GM10248 (cell line): ENCODE results near the gene STUB1.

Experiments used
- CTCF ChIA-PET: fragments of 300-600 bp; sonication (Branson Sonifier 250); formaldehyde crosslinking; extraction: SDS; loops from one replicate; lab custom pipeline; 2021; ENCODE audit warnings: antibody characterized with exemption; lab: Yijun Ruan, JAX
- POLR2A ChIA-PET: fragments of 350-650 bp; sonication (Branson Sonifier 250); formaldehyde crosslinking; extraction: SDS; loops from one replicate; lab custom pipeline; 2020; ENCODE audit warnings: antibody characterized with exemption; lab: Yijun Ruan, JAX
- DNase-seq: peaks from one replicate; pipeline ENCODE4 v3.0.0; 2012; ENCODE audit errors: extremely low spot score
- TF ChIP-seq, protein P1 (sequence below): IDR thresholded peaks from 2 replicates; pipeline ENCODE4 v1.5.1; 2012; ENCODE audit warnings: mild to moderate bottlenecking, low read depth; ENCODE audit errors: extremely low read depth, missing control alignments, control extremely low read depth

Gene STUB1

DNA sequence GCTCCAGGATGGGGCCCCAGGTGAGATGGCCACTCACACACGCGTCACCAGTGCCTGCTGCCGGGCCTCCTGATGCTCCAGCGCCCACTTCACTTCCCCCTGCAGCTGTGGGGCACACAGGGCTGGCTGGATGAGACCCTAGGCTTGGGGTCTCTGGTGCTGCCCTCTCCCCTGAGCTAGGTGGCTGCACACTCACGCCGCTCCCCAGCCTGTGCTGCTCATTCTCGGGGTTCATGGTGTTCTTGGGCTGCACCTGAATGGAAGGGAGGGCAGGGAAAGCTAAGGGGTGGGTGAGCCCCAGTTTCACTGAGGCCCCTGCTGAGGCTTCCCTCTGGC lies 44.8 kb downstream of the STUB1 start:
- CTCF ChIA-PET, result interaction anchor here (1.3 to 8.0 kb wide), 5 partner anchors 10 to 61 kb away, joined by 3 to 59 read pairs (median 12); partner anchors contain the start of genes CIAO3 and METRN
- DNase-seq, result no peak
- POLR2A ChIA-PET, result interaction anchor here (0.5 kb wide), 1 partner anchor 224 kb away, joined by 3 read pairs; no protein-coding TSS in a partner anchor
- TF ChIP-seq, protein P1, sequence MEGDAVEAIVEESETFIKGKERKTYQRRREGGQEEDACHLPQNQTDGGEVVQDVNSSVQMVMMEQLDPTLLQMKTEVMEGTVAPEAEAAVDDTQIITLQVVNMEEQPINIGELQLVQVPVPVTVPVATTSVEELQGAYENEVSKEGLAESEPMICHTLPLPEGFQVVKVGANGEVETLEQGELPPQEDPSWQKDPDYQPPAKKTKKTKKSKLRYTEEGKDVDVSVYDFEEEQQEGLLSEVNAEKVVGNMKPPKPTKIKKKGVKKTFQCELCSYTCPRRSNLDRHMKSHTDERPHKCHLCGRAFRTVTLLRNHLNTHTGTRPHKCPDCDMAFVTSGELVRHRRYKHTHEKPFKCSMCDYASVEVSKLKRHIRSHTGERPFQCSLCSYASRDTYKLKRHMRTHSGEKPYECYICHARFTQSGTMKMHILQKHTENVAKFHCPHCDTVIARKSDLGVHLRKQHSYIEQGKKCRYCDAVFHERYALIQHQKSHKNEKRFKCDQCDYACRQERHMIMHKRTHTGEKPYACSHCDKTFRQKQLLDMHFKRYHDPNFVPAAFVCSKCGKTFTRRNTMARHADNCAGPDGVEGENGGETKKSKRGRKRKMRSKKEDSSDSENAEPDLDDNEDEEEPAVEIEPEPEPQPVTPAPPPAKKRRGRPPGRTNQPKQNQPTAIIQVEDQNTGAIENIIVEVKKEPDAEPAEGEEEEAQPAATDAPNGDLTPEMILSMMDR, result no peak

DNA sequence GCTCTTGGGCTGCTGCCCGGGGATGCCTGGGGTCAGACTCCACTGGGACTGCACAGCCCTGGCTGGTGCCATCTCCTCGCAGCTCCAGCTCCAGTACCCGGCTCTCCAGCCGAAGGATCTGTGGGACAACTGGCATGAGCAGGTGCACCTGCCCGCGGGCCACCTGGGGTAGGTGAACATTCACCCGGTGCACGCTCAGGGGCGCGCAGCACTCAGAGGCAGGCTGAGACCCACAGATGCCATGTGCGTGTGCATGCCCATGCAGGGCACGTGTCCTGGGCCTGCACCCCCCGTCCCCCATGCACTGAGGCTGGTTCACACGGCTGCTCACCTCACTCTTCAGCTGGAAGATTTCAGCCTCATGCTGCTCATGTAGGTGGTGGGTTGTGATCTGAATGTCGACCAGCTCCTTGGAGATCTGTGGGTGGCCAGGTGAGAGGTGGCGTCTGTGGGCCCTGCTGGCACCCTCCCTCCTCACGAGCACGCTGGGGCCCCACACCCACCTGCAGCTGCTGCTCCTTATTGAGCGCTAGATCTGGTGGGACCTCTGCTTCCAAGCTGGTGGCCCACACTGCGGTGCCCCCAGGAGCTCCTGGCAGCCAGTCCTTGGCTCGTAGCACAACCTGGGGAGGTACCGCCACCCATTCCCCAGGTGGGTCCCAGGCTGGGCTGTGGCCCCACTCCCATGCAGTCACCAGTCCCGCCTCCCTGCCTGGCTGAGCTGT lies 45.4 kb downstream of the STUB1 start:
- CTCF ChIA-PET, result interaction anchor here (0.6 to 8.0 kb wide), 5 partner anchors 10 to 60 kb away, joined by 3 to 59 read pairs (median 12); partner anchors contain the start of genes CIAO3 and METRN
- TF ChIP-seq, protein P1, result no peak
- no peak for DNase-seq
- POLR2A ChIA-PET, result no interaction called here

DNA sequence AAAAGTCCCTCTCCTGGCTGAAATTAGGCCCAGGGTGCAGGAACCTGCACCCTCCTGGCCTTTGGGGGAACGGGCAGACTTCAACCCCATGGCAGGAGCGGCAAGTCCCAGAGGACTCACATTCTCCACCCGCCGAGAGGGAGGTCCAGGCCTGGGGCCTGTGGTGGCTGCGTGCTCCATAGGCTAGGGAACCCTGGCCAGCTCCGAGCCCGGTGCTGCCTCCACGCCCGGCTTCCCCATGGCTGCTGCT lies 45.9 kb downstream of the STUB1 start:
- DNase-seq, result no peak
- TF ChIP-seq, protein P1, result no peak
- ChIA-PET CTCF (interaction anchor here (0.6 to 8.0 kb wide), 5 partner anchors 11 to 59 kb away, joined by 3 to 59 read pairs (median 12); partner anchors contain the start of genes CIAO3 and METRN), POLR2A (interaction anchor here (1.2 kb wide), 1 partner anchor 10 kb away, joined by 5 read pairs; no protein-coding TSS in a partner anchor)

DNA sequence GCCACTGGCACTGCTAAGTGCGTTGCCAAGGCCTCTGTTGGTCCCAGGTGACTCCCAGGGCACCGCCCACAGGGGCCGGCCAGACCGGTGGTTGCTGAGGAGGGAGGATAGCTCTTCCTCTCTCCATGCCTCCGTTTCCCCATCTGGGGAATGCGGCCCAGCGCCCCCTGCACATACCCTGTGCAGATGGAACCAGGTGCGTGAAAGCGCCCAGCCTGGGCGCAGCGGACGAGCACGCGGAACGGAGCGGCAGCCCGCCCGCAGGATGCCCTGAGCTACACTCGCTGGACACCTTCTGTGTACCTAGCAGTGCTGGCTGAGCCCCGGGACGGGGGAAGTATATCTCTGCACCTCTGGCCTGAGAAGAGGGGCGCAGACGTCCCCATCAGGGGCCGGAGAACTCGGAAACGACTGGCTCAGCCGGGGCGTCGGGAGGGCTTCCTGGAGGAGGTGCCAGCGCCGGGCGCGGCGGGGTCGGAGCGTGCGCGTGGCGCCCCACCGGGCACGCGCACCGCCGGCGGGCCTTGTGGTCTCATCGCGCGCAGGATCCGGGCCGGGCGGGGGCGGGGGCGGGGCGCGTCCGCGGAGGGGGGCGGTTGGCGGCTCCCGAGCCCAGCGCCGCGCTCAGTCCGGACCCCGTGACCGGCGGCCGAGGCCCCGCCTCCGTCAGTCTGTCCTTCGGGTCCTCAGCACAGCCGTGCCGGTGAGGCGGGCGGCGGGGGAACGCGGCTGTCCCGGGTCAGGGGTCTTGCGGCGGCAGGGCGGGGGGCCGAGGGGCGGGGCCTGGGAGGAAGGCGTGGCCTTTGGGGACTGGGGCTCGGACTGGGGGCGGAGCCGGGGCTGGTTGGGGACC lies 46.5 kb downstream of the STUB1 start, which contains the start of the genes CCDC78 and HAGHL:
Gene CCDC78 (minus strand): TSS at position 6 of the 853 bp plus-strand sequence. CDS start 76 bp downstream, outside the sequence.
Gene HAGHL (plus strand): TSS at position 669 of the 853 bp plus-strand sequence. CDS start 404 bp downstream, outside the sequence.
- ChIA-PET CTCF (interaction anchor here (2.5 to 8.0 kb wide), 3 partner anchors 11 to 59 kb away, joined by 12 to 59 read pairs (median 14); partner anchors contain the start of gene METRN), POLR2A (interaction anchor here (1.2 kb wide), 1 partner anchor 9 kb away, joined by 5 read pairs; no protein-coding TSS in a partner anchor)
- peak; percentile 81 for DNase-seq
- TF ChIP-seq, protein P1, result no peak

DNA sequence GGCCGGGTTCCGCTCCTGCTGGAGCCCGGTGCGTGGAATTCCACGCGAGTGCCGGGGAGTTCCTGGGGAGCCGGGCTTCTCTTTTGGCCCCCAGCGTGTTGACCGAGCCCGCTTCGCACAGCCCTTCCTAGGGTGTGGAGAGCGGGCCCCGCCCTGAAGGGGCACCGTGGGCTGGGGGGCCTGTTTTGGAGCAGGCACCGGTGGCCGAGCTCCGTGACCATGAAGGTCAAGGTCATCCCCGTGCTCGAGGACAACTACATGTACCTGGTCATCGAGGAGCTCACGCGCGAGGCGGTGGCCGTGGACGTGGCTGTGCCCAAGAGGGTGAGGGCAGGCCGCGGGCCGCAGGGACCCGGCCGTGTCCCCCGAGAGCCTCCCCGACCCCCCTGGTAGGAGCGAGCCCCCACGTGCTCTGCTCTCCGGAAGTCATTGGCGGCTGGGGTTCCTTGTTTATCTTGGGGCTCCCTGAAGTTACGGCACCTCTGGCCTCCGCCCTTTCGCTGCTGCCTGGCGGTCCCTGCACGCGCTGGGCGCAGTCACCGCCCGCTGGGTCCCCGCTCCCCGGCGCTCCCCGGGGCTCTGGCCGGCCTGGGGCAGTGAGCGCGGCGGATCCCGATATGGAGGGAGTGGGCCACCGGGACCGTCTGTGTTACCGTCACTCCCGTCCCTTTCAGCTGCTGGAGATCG lies 47.2 kb downstream of the STUB1 start:
- DNase-seq, result no peak
- CTCF ChIA-PET, result interaction anchor here (1.2 to 8.0 kb wide), 4 partner anchors 12 to 58 kb away, joined by 3 to 59 read pairs (median 8); partner anchors contain the start of genes CIAO3 and METRN
- TF ChIP-seq, protein P1, result no peak
- POLR2A ChIA-PET, result interaction anchor here (0.9 to 1.2 kb wide), 2 partner anchors 9 to 47 kb away, joined by 5 to 7 read pairs; partner anchors contain the start of gene STUB1
